ENCODE data around the gene PAPLN.
A peak's percentile ranks its signal among the peaks of the same experiment; 100 is the strongest.
"Not testable (repeated sequence)": the region's sequence is repeated elsewhere in the genome, so short reads cannot be mapped to it uniquely, and the experiment has no call there.

Gene PAPLN

DNA sequence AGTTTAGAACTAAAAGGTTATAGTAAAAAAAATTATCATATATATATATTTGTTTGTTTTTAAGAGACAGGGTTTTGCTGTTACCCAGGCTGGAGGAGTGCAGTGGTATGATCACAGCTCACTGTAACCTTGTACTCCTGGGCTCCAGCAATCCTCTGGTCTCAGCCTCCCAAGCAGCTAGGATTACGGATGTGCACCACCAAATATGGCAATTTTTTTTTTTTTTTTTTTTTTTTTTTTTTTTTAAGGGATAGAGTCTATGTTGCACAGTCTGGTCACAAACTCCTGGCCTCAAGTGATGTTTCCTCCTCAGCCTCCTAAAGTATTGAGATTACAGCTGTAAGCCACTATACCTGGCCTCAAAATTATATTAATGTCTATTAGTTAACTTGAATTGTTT lies 48.7 kb downstream of the PAPLN start:
- no peak for DNase-seq (ENCODE audit: low read depth in 1 of 2, low spot score in 1 of 2)

DNA sequence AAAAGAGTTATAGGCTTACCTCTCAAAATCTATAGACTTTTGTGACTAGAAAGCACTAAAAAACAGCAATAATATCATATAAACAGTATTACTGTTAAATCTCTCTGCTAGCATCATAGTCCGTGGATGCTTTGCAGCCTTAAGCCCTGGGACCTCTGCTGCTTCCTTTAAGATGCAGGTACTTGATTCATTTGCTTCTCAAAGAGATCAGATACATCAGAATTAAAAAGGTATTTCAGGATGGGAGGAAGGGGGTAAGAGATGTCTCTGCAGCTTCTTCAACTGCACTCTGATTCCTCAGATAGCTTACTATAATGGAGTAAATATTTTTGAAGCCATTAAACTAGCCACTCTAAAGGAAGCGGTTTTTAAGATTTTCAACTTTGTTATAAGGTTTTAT lies 49.3 kb downstream of the PAPLN start:
- no peak for DNase-seq (ENCODE audit: low read depth in 1 of 2, low spot score in 1 of 2)

DNA sequence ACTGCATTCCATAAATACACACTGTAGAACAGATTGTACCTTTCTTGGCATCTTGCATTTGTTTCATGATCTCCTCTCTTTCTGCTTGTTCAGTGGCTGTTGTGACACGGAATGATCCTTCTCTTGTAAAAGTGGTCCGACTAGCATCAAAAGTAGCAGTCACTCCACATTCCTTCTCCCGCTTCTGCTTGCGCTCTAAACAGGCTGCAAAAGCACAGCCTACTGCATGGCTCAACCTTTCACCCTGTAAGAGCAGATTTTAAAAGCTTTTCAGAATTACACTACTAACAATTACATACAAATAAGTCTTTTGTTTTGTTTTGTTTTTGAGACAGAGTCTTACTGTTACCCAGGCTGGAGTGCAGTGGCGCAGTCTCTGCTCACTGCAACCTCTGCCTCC lies 49.8 kb downstream of the PAPLN start:
- no peak for DNase-seq (ENCODE audit: low read depth in 1 of 2, low spot score in 1 of 2)

DNA sequence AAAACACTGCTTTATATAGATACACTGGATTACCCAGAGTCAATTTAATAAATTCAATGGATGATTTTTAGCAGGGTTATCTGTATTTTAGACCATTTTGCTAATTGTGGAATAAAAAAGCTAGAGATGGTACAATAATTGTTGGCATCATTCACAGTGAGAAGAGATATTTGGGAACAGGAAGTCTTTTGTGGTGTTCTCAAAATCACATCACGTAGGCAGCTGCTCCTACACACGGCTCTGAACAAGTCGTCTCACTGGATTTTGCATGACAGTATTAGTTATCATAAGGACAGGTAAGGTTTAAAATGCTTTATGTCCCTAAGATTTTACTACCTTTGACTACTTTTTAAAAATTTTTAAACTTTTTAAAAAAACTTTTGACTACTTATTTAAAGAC lies 52.0 kb downstream of the PAPLN start:
- DNase-seq (ENCODE audit: low read depth in 1 of 2, low spot score in 1 of 2): no peak

DNA sequence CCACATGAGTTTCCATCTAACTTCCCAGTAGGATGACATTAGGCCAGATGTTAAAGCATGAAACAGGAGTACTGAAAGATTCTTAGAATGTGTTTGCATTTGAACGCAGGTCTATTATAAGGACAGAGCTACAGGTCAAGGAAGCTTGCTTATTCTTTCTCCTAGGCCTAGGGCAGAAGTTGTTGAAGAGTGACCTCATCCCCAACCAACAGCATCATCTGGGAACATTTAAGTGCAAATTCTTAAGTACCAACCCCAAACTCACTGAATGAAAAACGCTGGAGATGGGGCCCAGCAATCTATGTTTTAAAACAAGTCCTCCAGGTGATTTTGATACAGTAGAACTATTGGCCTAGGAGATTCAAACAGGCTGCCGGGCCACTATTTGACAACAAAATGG lies 52.4 kb downstream of the PAPLN start:
- no peak for DNase-seq (ENCODE audit: low read depth in 1 of 2, low spot score in 1 of 2)

DNA sequence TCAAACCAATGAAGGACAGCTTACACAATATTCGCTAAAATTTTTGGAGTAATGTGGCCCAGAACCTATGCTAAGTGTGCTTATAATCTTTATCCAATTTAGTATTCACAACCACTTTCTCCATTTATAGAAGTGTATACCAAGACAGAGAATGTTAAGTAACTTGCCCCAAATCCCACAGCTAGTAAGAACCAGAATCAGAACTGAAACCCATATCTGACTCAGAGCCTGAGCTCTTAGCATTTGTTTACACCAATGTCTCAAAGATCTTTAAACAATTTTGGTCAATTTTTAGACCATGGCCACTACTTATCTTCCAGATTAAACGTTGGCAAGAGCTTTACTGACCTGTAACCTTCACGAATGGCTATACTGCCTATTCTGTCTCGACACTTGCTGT lies 53.0 kb downstream of the PAPLN start:
- peak in 1 of 2 donors; percentile 14 for DNase-seq (ENCODE audit: low read depth in 1 of 2, low spot score in 1 of 2)

DNA sequence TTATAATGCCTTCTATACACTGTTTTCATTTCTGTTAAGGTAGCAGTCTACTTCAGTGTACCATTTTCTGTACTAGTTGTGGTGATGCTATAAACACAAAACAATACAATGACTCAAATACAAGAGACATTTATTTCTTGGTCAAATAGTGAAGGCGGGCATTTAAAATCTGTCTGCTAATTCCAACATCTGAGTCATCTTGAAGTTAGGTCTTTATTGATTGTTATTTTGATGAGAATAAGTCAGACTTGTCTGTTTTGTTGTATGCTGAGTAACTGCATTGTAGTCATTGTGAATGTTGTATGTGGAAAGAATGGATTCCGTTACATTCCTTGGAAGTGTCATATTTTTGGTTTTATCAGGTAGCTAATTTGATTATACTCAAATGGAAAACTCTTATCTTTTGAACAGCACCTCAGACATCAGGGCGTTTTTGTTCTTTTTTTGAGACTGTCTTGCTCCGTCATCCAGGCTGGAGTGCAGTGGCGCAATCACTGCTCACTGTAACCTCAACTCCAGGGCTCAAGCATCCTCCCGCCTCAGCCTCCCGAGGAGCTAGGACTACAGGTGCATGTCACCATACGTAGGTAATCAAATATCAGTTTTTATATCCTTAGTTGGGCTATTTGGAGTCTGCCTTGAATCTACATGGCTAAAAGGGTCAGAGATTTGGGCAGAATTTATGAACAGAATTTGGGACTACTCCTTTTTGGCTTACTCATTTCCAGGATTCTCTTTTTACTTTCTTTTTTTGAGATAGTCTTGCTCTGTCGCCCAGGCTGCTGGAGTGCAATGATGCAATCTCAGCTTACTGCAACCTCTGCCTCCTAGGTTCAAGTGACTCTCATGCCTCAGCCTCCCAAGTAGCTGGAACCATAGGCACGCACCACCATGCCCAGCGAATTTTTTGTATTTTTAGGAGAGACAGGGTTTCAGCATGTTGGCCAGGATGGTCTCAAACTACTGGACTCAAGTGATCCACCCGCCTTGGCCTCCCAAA lies 56.8 kb downstream of the PAPLN start:
- no peak for DNase-seq (ENCODE audit: low read depth in 1 of 2, low spot score in 1 of 2)

DNA sequence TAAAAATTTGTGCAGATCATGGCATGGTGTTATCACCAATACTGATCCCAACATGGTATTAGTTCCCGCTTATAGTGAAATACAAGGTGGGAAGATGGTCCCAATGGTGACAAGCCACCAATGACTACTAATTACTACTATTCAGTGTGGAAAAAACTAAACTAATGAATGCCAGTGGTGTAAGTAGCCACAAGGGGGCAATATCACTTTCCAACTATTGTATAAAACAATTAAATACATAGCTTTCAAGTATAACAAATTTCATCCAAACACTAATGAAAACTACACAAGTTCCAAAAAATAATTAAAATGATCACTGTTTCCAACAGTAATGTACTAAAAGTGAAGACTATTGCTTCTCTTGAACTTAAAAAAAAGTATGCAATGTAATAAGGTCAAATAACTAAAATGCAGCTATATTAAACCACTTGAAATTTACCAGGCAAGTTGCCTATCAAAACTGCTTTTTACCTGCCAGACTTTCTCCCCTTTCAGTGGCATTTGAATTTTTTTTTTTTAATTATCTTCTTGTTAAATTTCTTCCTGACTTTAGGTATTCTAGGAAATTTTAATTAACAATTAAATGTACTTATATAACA lies 58.0 kb downstream of the PAPLN start:
- no peak for DNase-seq (ENCODE audit: low read depth in 1 of 2, low spot score in 1 of 2)

DNA sequence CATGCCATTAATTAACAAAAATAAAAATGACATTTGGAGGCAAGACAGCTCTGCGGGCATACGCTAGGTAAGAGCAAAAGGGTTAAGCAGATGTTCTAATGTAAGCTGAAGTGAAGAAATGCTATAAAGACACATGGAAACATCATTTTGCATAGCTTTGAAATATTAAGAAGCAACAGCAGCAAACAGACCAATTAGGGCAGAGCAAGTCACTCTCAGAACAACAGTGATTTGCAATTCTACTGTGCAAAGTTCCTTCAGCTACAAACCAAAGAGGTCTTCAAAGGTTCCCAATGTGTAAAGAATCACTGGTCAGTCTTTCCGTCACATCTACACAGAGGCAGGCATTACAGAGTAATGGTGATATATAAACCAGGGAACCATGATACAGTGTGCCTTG lies 68.2 kb downstream of the PAPLN start:
- DNase-seq (ENCODE audit: low read depth in 1 of 2, low spot score in 1 of 2): no peak

DNA sequence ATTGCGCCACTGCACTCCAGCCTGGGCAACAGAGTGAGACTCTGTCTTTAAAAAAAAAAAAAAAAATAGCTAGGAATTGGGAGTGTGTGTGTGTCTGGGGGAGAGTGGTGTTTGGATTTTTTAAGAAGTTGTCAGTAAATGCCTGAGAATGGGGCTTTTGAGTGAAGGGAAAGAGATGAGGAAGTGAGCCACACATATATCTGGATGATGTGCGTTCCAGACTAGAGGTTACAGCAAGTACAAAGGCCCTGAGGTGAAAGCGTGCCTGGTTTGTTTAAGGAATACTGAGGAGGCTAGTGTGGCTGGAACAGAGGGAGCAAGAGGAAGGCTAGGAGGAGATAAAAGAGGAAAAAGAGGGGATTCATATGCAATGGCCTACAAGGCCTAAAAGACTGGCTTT lies 70.0 kb downstream of the PAPLN start:
- DNase-seq (ENCODE audit: low read depth in 1 of 2, low spot score in 1 of 2): no peak

DNA sequence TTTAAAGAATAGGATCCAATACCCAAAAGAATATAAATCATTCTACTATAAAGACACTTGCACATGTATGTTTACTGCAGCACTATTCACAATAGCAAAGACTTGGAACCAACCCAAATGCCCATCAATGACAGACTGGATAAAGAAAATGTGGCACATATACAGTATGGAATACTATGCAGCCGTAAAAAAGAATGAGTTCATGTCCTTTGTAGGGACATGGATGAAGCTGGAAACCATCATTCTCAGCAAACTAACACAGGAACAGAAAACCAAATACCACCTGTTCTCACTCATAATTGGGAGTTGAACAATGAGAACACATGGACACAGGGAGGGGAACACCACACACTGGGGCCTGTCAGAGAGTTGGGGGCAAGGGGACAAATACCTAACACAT lies 71.9 kb downstream of the PAPLN start:
- DNase-seq (ENCODE audit: low read depth in 1 of 2, low spot score in 1 of 2): not testable (repeated sequence)

DNA sequence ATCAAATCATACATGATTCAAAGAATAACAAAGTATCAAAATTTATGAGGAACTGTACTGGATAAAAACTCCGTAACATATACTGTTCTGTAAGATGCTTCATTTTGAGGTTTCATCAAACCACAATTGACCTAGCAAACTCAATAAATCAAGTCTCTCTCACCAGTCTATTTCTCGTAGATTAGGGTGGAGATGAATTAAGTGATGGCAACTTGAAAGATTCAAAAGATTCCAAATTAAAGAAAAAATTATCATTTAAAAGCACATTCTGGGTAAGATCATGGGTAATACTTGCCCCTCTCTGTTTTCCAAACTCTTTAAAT lies 74.4 kb downstream of the PAPLN start:
- DNase-seq (ENCODE audit: low read depth in 1 of 2, low spot score in 1 of 2): no peak

DNA sequence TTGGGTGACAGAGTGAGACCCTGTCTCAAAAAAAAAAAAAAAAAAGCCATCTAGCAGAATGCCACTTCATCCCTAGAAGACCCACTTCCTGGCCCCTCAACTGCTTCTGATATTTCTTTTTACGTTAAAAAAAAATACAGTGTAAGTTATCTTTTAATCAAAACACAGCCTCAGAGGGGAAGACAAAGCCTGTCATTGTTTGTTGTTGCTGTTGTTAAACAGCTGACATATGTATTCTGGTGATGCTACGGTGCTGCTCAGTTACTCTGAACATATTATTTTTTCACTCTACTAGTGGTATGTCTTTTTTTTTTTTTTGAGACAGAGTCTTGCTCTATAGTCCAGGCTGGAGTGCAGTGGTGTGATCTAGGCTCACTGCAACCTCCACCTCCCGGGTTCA lies 75.4 kb downstream of the PAPLN start:
- no peak for DNase-seq (ENCODE audit: low read depth in 1 of 2, low spot score in 1 of 2)

DNA sequence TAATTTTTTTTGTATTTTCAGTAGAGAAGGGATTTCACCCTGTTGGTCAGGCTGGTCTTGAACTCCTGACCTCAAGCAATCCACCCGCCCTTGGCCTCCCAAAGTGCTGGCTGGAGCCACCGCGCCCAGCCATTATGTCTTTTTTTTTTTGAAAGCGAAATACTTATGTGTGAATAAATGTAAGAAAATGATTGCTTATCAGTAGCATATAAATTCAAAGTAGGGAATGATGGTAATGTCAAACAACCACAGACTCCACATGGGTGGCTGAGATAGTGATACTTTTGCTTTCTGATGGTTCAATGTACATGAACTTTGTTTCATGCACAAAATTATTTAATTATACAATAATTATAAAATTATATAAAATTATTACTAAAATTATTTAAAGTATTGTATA lies 75.8 kb downstream of the PAPLN start:
- DNase-seq (ENCODE audit: low read depth in 1 of 2, low spot score in 1 of 2): no peak

DNA sequence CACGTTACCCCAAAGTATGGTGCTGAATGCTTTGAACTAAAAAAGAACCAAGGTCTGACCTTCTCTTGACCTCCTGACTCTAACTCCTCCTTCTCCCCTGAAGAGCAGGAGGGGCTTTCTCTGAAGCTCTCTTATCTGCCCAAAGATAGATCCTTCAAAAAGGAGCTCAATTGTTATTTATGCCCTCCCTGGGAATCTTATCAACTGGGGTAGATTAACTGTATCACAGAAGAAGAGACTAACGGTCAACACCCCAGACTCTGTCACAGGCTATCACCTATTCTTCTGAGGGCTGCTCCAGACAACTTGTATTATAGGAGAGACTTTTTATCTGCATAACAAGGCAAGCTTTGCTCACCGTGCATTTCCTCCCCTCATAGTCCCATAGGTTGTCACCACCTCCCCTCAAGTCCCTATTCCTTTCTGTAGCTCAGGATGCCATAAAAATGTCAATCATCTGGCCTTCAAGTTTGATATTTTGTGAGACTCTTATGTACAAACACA lies 86.6 kb downstream of the PAPLN start:
- DNase-seq (ENCODE audit: low read depth in 1 of 2, low spot score in 1 of 2): no peak
